CD4-positive, alpha-beta T cell (primary cell): ENCODE data around the gene PRKAG3. TPM values are rescaled to one million over a fixed set of nuclear protein-coding genes. Genes with fewer than 3 reads are reported as not detected.

Experiments
- ATAC-seq: fragments of 200-7000 bp; cut with Tn5 transposase; one replicate; pipeline ENCODE4 v1.10.0; 2022; ENCODE audit warnings: mild to moderate bottlenecking; ENCODE audit not compliant: poor library complexity
- CTCF ChIA-PET: fragments of 350-600 bp; sonication (Branson Sonifier 250); formaldehyde crosslinking; loops from one replicate; lab custom pipeline; 2021; ENCODE audit warnings: antibody characterized with exemption, inconsistent platforms; lab: Charles Lee
- POLR2A ChIA-PET: fragments of 350-600 bp; sonication (Branson Sonifier 250); formaldehyde crosslinking; loops from one replicate; lab custom pipeline; 2021; ENCODE audit warnings: antibody characterized with exemption, inconsistent platforms; lab: Charles Lee
- DNase-seq, 14 experiments: peaks; one replicate each; pipeline ENCODE4 v3.0.0-alpha.2; 2013 to 2020; ENCODE audit warnings: mixed read lengths in 2 of 14
- H3K27ac ChIP-seq, 2 donors: one replicate each; pipeline versions ENCODE4 v1.5.1 to v1.7.0; 2013; ENCODE audit warnings: low read length in 2 of 2, low read depth in 1 of 2, mild to moderate bottlenecking in 1 of 2
- H3K27me3 ChIP-seq, 2 experiments: 1 replicate in 1 of 2; 2 replicates in 1 of 2; pipeline versions ENCODE4 v1.6.1 to v1.7.0; 2013; ENCODE audit warnings: low read length in 2 of 2, control low read depth in 1 of 2, mild to moderate bottlenecking in 1 of 2, moderate library complexity in 1 of 2; ENCODE audit not compliant: insufficient read depth in 2 of 2, control insufficient read depth in 1 of 2
- H3K36me3 ChIP-seq: one replicate; pipeline ENCODE4 v1.6.1; 2013; ENCODE audit warnings: low read length, control low read depth; ENCODE audit not compliant: insufficient read depth
- H3K4me1 ChIP-seq: one replicate; pipeline ENCODE4 v1.6.1; 2013; ENCODE audit warnings: low read length, control low read depth; ENCODE audit not compliant: insufficient read depth
- H3K4me3 ChIP-seq: one replicate; pipeline ENCODE4 v1.5.1; 2013; ENCODE audit warnings: mild to moderate bottlenecking, low read length, moderate library complexity
- H3K9me3 ChIP-seq, 2 experiments: 1 replicate in 1 of 2; 2 replicates in 1 of 2; pipeline versions ENCODE4 v1.6.1 to v1.7.0; 2013; ENCODE audit warnings: low read length in 2 of 2, mild to moderate bottlenecking in 2 of 2, control low read depth in 1 of 2, moderate library complexity in 1 of 2; ENCODE audit not compliant: control insufficient read depth in 1 of 2, insufficient read depth in 1 of 2
- H3K27ac Mint-ChIP-seq: one replicate; pipeline ENCODE4 v1.8.0; 2020; ENCODE audit warnings: mixed read lengths
- H3K27me3 Mint-ChIP-seq: one replicate; pipeline ENCODE4 v1.8.0; 2021; ENCODE audit warnings: mixed read lengths
- H3K36me3 Mint-ChIP-seq: one replicate; pipeline ENCODE4 v1.8.0; 2021; ENCODE audit warnings: low read depth, mixed read lengths
- H3K4me1 Mint-ChIP-seq: one replicate; pipeline ENCODE4 v1.8.0; 2021; ENCODE audit warnings: low read depth, mixed read lengths
- H3K4me3 Mint-ChIP-seq: one replicate; pipeline ENCODE4 v1.8.0; 2020; ENCODE audit warnings: mild to moderate bottlenecking, mixed read lengths
- H3K9me3 Mint-ChIP-seq: one replicate; pipeline ENCODE4 v1.8.0; 2020; ENCODE audit warnings: mixed read lengths
- CTCF ChIP-seq: fragments of 200-600 bp; IDR thresholded peaks from one replicate; pipeline ENCODE4 v1.8.0; 2022; ENCODE audit warnings: antibody characterized with exemption, mild to moderate bottlenecking
- intact Hi-C, 2 experiments: fragments of 100-400 bp; cut with DNase I in 1 of 2; cut with micrococcal nuclease in 1 of 2; formaldehyde crosslinking; loops; one replicate each; pipeline versions ENCODE4 v1.15.1 to v1.9.0; 2023 to 2025; cut with DNase I, micrococcal nuclease
- total RNA-seq, 174 experiments: library from RNA in 2 of 174; stranded (reverse) in 2 of 174; gene quantifications; one replicate each; pipeline ENCODE4 v1.2.3 and lab custom pipeline; 2021 to 2026

The PRKAG3 gene
- total RNA-seq, 2 experiments from 2014 or later, result not detected

GRCh38 chr2:218809515-218809914 lies 22.1 kb downstream of the PRKAG3 start:
- Mint-ChIP-seq H3K27me3 (peaks cover 57% of the 10 kb centered on the region), H3K36me3 (no peaks in the 10 kb centered on the region), H3K27ac (no peak overlapping the region), H3K4me1 (no peaks in the 10 kb centered on the region), H3K4me3 (no peak overlapping the region), H3K9me3 (peaks cover 2% of the 10 kb centered on the region)
- intact Hi-C loops, result no loop called here
- peaks cover 0 to 6% of the 10 kb centered on the region in 2 experiments for H3K9me3 ChIP-seq
- H3K27me3 ChIP-seq, result peaks cover 11 to 20% of the 10 kb centered on the region in 2 experiments
- H3K4me1 ChIP-seq, result no peaks in the 10 kb centered on the region
- DNase-seq (no peak), ATAC-seq (no peak)
- ChIA-PET CTCF (no interaction called here), POLR2A (interaction anchor here (0.7 kb wide), 1 partner anchor 19 kb away, joined by 3 read pairs; no protein-coding TSS in a partner anchor)
- TF ChIP-seq CTCF, result no peak
- no peaks in the 10 kb centered on the region for H3K36me3 ChIP-seq
- H3K4me3 ChIP-seq, result no peak overlapping the region
- no peak overlapping the region for H3K27ac ChIP-seq

- H3K27ac Mint-ChIP-seq, result no peak overlapping the region
Measured at GRCh38 chr2:218807626-218808025, 24.0 kb downstream of the PRKAG3 start.

GRCh38 chr2:218806346-218806978 lies 25.1 kb downstream of the PRKAG3 start:
- H3K36me3 Mint-ChIP-seq, result no peaks in the 10 kb centered on the region
- Histone ChIP-seq H3K27me3 (peaks cover 6 to 22% of the 10 kb centered on the region in 2 experiments), H3K36me3 (no peaks in the 10 kb centered on the region), H3K9me3 (peaks cover 0 to 12% of the 10 kb centered on the region in 2 experiments), H3K27ac (no peak overlapping the region), H3K4me1 (peaks cover 8% of the 10 kb centered on the region), H3K4me3 (no peak overlapping the region)
- ATAC-seq (no peak), DNase-seq (peak in 2 of 14 experiments; percentile 27 to 30)
- TF ChIP-seq CTCF, result no peak
- H3K27ac Mint-ChIP-seq, result no peak overlapping the region
- no peak overlapping the region for H3K4me3 Mint-ChIP-seq
- H3K27me3 Mint-ChIP-seq, result peaks cover 57% of the 10 kb centered on the region
- peaks cover 2% of the 10 kb centered on the region for H3K9me3 Mint-ChIP-seq
- ChIA-PET CTCF (no interaction called here), POLR2A (no interaction called here)
- H3K4me1 Mint-ChIP-seq, result peaks cover 5% of the 10 kb centered on the region
- intact Hi-C loops, result no loop called here

More at GRCh38 chr2:218807626-218808025, 24.0 kb downstream of the PRKAG3 start:
- peaks cover 4% of the 10 kb centered on the region for H3K4me1 ChIP-seq
- Mint-ChIP-seq H3K9me3 (peaks cover 2% of the 10 kb centered on the region), H3K4me3 (no peak overlapping the region), H3K36me3 (no peaks in the 10 kb centered on the region), H3K4me1 (peaks cover under 1% of the 10 kb centered on the region), H3K27me3 (peaks cover 54% of the 10 kb centered on the region)
- ATAC-seq (no peak), DNase-seq (no peak)
- no peak overlapping the region for H3K27ac ChIP-seq
- no peak overlapping the region for H3K4me3 ChIP-seq
- intact Hi-C loops, result no loop called here
- no peak for TF ChIP-seq CTCF
- peaks cover 11 to 17% of the 10 kb centered on the region in 2 experiments for H3K27me3 ChIP-seq
- peaks cover 0 to 12% of the 10 kb centered on the region in 2 experiments for H3K9me3 ChIP-seq
- ChIA-PET POLR2A (no interaction called here), CTCF (no interaction called here)
- H3K36me3 ChIP-seq, result no peaks in the 10 kb centered on the region
